ENCODE data around the gene PXDN.
"Not testable (repeated sequence)": the region's sequence is repeated elsewhere in the genome, so short reads cannot be mapped to it uniquely, and the experiment has no call there.

The PXDN gene

GRCh38 chr2:1738646-1739302 lies 5.5 kb downstream of the PXDN start:
- DNase-seq (ENCODE audit: low read depth), result no peak
- no peak for TF ChIP-seq CTCF (IDR thresholded peaks at IDR 0.05; ENCODE audit: low read length, missing control alignments)
- no peak overlapping the region for H3K4me3 ChIP-seq (replicated peaks; ENCODE audit: low read depth, low read length)

- DNase-seq (ENCODE audit: low read depth), result no peak
- no peak for TF ChIP-seq CTCF (IDR thresholded peaks at IDR 0.05; ENCODE audit: low read length, missing control alignments)
- H3K4me3 ChIP-seq (replicated peaks; ENCODE audit: low read depth, low read length), result no peak overlapping the region
Measured at GRCh38 chr2:1738163-1738562, 6.2 kb downstream of the PXDN start.

DNA sequence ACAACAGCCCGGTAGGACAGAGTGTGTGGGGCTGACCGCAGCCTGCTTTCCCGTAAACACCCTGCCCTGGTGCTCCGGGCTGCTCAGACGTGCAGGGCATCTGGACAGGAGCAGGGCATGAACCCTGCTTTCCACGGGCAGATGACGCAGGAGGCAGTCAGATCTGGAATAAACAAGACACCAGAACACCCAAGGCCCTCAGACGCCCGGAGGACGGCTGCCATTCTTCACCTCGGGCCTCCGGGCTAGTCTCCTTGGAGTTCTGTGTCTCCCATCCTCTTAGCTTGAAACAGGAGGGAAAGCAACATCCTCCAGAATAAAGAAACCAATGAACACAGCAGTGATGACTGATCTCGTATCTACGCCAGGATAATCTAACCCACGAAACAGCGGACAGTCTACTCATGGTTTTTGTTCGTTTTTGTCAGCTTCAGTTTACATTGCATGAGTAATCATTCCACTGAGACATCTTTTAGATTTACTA lies 7.3 kb downstream of the PXDN start:
- peak; percentile 58 for DNase-seq (ENCODE audit: low read depth)
- TF ChIP-seq CTCF (IDR thresholded peaks at IDR 0.05; ENCODE audit: low read length, missing control alignments), result no peak
- H3K4me3 ChIP-seq (replicated peaks; ENCODE audit: low read depth, low read length), result no peak overlapping the region

DNA sequence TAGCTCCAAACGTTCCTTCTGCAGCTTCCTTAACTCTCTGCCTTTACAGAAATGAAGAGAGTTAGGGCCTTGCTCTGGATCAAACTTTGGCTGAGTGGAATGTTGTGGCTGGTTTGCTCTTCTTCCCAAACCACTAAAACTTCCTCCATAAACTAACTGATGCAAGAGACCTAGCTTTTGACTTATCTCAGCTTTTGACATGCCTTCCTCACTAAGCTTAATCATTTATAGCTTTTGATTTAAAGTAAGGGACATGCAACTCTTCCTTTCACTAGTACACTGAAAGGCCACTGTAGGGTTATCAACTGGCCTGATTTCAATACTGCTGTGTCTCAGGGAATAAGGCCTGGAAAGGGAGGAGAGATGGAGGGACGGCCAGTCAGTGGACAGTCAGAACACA lies 8.3 kb downstream of the PXDN start:
- DNase-seq (ENCODE audit: low read depth), result peak; percentile 42
- TF ChIP-seq CTCF (IDR thresholded peaks at IDR 0.05; ENCODE audit: low read length, missing control alignments), result no peak
- no peak overlapping the region for H3K4me3 ChIP-seq (replicated peaks; ENCODE audit: low read depth, low read length)

DNA sequence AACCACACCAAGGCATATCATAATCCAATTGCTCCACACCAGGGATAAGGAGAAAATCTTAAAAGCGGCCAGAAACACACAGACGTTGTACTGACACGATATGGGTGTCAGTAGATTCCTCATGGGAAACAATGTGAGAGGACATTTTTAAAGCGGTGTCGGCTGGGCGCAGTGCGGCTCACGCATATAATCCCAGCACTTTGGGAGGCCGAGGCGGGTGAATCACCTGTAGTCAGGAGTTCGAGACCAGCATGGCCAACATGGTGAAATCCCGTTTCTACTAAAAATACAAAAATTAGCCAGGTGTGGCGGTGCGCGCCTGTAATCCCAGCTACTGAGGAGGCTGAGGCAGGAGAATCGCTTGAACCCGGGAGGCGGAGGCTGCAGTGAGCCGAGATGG lies 11.0 kb downstream of the PXDN start:
- DNase-seq (ENCODE audit: low read depth); H3K4me3 ChIP-seq (replicated peaks; ENCODE audit: low read depth, low read length): not testable (repeated sequence)

GRCh38 chr2:1731963-1732768 lies 12.1 kb downstream of the PXDN start:
- TF ChIP-seq CTCF (IDR thresholded peaks at IDR 0.05; ENCODE audit: low read length, missing control alignments), result no peak
- H3K4me3 ChIP-seq (replicated peaks; ENCODE audit: low read depth, low read length), result no peak overlapping the region
- DNase-seq (ENCODE audit: low read depth), result peak; percentile 93

DNA sequence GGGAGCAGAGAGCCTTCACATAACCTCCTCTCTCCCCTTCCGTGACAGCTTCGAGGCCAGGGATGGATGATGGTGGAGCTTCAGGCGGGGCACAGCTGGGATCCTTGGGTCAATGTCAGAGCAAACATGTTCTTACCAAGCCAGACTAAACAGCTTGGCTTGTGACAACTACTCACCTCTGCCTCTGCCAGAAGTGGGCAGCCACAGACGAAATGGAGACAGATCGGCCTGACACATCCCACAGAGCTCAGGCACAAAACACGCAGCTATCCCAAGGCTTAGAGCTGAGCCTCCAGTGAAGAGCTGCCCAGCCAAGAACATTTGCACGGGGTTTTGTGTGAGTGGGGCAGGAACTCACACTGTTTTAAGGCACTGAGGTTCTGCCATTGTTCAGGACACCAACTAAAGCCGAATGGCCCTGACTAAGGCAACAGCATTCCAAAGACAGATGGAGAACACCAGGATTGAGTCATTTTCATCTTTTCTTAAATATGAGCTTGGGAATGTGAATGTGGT lies 12.8 kb downstream of the PXDN start:
- TF ChIP-seq CTCF (IDR thresholded peaks at IDR 0.05; ENCODE audit: low read length, missing control alignments), result no peak
- H3K4me3 ChIP-seq (replicated peaks; ENCODE audit: low read depth, low read length), result no peak overlapping the region
- DNase-seq (ENCODE audit: low read depth), result no peak
